Stimulated activated CD8-positive, alpha-beta memory T cell treated with anti-CD3 and anti-CD28 coated beads, Interleukin-4, amount 100 ng/mL, for 48 hours (primary cell): Measurements from ENCODE around the gene TMEM9.

Experiments
- DNase-seq: peaks from one replicate; pipeline ENCODE4 v3.0.0-alpha.2; 2020

Gene TMEM9

DNA sequence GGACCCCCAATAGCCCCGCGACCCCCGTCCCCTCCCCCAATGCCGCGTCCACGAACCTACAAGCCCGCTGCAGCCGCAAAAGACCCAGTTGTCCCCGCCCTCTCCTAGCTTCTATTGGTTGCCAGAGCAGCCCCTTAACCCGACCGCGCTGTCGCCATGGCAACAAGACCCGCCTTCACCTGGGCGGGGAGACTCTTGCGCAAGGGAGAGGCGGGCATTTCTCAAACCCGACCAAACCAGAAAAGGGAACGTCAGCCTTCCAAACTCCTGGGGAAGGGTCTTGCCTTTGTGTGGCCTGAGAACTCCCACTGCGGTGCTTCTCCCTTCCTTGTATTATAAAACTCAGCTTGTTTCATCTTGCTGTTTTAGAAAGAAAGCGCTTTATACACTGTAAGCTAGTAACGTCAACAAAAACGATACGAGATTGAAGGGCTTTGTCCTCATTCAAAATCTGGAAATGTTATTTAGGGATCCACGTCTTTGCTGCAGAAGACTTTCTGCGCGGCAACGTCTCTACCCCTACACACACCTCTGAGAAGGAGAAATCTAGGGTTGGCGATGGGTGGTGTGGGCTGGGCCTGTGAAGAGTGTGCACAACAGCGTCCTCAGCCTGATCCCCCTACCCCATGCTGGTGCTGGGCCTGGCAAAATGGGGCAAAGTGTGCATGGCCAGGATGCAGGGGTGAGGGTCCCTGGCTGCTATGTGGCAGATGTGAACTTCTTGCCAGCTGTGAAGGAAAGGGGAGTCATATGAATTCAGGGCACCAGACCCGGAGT lies at the start of gene TMEM9:
TMEM9 (minus strand) TSS at position 86 of the 777 bp plus-strand sequence. CDS start 551 bp downstream, outside the sequence.
- DNase-seq, result peak; percentile 100

DNA sequence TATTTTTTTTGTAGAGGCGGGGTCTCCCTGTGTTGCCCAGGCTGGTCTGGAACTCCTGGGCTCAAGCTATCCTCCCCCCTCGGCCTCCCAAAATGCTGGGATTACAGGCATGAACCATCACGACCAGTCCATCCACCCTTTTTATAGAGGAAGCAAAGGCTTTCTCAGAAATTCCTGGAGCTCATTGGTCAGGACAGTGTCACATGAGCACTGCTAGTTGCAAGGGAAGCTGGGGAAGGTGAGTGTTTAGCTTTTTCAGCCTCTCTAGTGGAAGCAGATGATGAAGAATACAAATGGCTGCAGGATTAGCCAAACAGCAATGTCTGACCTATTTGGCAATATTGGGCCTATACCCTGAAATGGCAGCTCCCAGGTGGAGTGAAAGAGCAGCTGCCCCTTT lies 44.3 kb upstream of the TMEM9 start:
- no peak for DNase-seq

DNA sequence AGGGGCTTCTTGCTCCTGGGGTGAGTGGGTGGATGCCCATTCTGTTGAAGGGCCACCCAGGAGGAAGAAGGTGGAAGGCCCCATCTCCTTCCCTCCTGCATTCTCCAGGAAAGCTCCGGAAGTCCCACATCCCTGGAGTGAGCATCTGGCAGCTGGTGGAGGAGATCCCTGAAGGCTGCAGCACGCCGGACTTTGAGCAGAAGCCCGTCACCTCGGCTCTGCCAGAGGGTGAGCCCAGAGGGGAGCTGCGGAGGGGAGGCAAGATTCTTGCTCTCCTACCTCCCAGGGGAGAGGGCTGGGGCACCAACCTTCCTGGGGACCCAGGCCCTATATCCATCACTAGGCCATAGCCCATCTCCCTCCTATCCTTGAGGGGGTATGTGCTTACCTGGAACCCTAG lies 39.8 kb upstream of the TMEM9 start:
- no peak for DNase-seq

DNA sequence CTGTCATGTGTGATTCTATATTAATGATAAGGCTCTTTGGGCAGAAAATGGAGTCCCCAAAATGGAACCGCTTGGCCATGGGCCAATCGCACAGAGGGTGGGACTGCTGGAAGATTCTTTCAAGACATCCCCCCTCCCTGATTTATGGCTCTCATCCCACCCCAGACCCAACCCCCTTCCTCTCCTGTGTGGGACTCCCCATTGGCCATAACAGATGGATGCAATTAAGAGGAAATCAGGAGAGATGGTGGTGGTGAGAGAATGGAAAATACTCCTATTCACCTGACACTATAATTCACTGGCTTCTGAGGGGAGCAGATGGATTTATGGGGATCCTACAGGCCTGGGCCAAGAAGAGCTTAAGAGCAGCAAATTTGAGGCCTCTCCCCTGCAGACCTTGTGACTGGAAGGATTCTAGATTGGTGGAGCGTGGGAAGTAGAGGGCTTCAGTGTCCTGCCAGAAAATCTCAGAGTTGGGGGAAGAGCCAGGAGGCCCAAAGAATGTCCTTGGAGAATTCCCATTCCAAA lies 38.1 kb upstream of the TMEM9 start:
- DNase-seq, result no peak

DNA sequence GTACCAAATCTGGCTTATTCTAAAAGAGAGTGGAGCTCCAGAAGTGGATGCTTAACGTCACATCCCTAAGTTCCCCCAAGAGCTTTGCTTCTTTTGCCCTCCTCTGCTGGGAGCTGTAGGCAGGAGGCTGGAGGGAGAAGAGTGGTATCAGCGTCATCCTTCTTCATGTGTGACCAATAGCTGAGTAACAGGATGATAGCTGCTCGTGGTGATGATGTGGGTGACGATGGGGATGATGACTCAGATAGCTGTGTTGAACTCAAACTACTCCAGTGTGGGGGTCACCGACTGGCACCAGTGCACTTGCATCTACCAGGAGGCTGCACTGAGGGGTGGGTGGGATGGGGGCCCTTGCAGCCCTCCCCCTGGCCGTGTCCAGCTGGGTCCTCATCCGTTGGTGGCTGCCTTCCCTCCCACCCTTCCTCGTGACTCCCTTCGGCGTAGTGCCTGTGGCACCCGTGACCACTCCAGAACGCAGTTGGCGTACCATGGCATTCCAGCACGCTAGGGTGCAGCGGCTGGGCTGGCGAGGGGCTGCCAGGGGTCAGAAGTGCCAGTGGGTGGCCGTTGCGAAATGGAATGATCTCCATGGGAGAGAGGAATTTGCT lies 37.5 kb upstream of the TMEM9 start:
- peak; percentile 68 for DNase-seq

DNA sequence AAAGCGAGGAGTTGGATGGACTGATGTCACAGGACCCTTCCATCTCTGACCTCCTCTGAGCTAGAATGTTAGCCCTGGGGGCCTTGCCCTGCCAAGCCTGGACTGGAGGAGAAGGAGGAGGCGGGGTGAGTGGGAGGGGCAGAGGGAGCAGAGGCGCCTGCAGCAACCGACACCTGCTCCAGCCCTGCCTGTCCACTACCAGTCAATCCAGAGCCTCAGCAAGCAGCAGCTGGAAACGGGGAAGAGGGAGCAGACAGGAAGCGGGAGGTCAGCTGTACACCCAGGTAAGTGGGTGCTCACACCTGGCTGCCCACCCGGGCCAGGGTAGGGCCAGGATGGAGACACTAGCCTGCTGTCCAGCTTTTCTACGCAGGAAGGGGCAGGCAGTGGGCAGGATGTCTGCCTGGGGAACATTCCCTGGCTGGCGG lies 36.4 kb upstream of the TMEM9 start, which contains the start of gene IGFN1:
IGFN1 (plus strand) TSS at position 201 of the 428 bp plus-strand sequence. CDS start 2,470 bp downstream, outside the sequence.
- no peak for DNase-seq

DNA sequence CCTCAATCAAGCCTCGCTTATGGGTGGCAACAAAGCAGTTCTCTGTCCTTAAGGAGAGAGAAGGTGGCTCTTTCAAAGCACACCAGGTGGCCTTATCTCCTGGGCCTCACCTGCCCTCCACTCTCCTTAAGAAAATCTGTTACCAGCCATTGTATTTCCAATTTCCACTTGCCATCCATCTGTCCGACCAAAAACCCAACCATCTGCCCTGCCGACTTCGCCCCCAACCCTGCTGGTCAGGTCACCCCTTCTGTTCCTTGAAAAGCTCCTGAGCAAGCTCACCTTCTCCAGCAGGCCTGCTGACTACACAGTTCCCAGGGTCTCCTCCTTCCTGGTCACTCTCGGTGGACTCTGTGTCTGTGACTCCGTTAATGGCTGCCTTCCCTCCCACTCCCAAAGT lies 35.7 kb upstream of the TMEM9 start:
- DNase-seq, result no peak

DNA sequence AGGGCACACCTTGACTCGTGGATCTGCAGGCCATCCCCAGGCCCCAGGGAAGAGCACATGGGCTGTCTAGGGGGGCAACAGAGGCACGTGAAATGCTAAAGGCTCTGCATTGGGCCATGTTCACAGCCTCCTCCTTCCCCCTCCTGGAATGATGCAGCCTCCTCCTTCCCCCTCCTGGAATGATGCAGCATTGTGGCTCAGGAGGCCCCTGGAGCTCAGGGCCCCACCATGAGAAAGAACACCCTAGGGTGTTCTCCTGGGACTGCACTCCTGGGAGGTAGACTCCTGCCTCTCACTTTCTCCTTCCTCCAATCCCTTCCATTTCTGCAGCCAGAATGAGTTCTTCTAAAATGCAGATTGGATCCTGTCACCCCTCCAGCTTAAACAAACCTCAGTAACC lies 34.8 kb upstream of the TMEM9 start:
- DNase-seq, result no peak

DNA sequence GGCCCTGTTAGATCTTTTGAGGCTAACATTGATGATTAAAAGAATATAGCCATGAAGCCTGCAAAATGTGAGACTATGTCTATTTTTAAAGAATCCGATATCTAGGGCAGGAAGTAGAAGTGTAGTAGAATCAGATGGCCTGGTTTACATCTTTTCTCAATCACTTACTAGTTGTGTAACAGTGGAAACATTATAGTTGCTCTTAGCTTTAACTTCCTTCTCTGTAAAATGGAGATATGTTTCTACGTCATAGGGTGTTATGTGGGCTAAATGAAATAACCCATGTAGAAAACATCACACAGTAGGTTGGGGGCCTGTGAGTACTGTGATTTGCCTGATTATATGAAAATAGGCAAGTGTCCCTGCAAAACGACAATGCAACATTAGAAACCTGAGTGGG lies 31.9 kb upstream of the TMEM9 start:
- DNase-seq, result no peak

DNA sequence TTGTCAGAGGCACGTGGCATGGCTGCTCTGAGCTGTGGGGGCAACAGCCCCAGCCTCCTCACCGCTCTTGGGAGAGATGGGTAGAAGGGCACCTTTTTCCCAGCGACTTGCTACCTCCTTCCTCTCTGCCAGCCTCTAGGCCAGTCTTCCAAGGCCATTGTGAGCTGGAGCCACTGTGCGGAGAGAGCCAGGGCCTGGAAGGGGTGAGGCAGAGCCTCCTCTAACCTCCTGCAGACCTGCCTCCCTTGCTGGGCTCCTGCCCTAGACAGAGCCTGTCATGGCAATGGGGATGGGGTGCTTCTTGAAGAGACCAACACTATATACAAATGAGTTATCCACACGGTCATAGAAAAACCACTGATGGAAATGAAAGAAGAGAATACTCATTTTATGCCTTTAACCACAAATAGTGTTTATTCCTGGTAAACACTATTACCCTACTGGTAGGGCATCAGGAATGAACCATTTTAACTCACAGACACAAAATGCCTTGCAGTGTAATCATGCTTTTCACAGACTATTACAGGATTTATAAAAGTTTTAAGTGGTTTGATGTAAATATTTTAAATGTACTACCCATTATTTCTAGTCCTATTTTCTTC lies 31.4 kb upstream of the TMEM9 start:
- no peak for DNase-seq

DNA sequence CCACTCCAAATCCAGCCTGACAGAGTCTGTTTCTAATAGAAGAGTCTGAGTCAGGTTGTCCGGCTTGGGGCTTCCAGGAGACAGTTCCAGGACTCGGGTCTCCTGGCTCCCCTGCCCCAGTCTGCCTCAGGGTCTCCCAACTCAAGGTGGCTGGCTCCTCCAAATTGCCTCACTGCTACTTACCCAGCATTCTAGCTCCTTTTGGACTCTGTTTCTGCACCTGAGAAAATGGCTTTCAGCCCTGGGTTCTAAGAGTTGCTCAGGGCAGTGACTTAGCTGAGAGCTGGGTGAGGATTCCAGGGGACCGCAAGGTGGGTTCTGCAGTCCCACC lies 30.8 kb upstream of the TMEM9 start:
- no peak for DNase-seq

DNA sequence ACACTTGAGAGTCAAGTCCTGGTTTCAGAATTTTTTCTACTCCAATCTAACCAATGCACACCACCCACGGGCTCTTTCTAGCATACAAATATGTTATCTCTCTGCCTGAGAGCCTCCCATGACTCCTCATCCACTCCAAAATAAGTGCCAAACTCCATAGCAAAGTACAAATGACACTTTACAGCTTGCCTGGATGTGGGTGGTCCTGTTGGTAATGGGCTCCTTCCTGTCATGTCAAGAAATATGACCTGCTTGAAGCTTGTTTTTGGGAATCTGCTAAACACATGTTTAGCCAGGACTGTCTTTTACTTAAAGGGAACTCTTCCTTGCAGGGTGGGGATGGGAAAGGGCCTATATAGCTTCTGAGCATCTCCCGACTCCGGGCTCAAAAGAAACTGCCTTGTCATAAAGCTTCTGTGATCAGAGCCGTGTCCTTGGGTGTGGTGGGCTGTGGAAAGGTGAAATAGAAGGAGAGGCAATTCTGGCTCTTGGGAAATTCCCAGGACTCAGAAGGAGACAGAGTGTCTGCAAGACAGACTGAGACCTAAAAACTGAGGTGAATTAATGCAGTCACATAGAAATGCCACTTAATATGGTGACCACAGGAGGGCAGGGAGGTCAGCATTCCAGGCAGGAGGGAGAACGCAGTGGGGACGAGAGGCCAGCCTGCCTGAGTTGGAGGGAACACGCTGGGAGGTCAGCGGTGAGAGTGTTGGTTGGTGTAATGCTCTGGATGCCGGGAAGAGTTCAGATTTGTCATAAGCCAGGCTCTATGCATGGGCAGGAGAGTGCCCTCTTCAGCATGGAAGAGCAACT lies 30.2 kb upstream of the TMEM9 start:
- DNase-seq, result no peak

DNA sequence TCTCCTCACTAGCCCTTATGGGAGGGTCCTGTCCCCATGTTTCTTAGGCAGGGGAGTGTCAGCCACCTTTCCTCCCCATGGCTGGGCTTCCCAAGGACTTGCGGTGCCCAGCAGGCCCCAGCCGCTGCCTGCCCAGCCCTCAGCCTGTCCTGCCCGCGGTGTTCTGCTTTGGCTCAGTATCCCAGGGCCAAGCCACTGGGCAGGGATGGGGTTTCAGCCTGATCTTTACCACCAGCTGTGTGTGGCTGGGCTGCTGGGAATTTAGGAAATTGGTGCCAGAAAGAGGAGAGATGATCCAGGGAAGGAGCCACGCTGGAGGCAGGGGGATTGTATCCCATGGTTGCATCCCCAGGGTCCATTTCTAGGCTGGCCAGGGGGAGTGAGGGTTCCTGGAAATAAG lies 29.5 kb upstream of the TMEM9 start:
- DNase-seq, result no peak

DNA sequence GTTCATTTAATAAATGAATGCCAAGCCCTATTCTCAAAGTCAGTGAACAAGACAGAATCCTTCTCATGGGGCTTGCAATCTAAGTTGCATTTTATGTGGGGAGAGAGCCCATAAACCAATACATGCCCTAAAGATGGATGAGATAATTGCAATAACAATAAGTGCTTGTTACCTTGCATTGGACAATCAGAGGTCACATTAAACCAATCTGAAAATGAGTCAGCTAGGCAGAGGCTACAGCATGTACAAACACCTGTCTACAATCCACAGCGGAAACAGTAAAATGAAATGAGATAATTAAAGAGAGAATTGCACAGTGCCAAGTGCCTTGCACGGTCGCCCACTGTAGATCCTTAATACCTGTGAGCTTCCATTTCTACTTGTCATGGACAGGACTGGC lies 28.9 kb upstream of the TMEM9 start:
- DNase-seq, result no peak

DNA sequence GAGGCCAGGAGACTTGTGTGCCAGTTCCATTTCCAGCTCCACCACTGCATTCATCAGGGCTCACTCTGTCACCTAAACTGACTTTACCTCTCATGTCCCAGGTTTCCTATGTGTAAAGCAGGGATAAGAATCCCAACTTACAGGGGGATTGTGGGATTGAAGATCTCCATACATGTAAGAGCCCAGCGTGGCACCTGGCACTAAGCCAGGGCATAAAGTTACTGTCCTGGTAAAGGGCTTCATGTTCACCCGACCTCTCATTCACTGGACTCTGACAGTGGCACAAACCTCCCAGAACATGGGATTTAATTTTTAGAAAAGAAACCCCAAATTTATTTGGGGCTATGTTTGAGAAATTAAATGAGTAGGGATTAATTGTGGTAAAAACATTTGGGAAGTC lies 27.5 kb upstream of the TMEM9 start:
- DNase-seq, result no peak

DNA sequence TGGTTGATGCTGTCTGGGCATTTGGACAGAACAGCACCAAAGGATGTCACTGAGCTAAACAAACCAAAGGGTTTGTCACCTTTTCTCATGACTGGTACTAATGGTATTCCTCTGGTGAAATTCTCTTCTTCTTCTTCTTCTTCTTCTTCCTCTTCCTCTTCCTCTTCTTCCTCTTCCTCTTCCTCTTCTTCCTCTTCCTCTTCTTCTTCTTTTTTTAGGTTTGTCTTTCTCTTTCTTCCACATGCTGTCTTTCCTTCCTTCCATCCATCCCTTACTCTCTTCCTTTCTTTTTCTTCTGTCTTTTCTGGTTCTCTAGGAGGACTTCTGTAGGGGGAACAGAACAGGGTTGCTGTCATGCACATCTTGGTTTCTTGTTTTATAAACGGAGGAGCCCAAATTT lies 27.0 kb upstream of the TMEM9 start:
- DNase-seq, result no peak

DNA sequence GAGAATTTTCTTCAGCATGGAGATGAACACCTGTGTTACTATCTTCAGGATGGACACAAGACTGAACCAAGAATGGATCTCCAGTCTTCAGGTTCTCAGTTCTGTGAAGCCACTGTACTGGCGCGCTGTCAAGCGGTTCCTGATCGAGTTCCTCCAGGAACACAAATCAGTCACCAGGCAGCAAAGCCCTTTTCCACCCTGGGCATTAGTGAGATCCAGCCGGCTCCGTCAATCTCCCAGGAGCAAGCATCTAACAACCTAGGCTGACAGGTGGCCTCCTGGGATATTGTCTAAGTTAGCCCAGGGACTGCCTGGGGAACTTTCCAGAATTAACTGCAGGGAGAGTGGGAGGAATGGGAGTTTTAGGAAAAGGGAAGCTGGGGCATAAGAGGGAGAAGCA lies 26.6 kb upstream of the TMEM9 start:
- DNase-seq, result no peak

DNA sequence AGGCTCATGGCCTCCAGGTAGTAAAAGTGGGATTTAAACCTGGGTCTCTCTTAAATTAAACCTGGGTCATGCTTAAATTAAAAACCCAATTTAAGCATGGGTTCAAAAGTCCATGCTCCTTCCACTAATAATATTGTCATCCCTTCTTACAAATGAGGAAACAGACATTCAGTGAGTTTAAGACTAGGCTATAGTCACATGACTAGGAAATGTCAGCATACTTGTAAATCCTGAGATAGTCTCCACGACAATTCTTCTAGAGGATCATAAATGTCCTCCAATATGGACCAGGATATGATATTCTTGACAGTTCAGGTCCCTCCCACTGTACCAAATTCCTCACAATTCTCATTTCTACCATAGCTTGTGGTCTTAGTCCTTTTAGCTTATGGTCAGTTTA lies 25.9 kb upstream of the TMEM9 start:
- DNase-seq, result no peak

DNA sequence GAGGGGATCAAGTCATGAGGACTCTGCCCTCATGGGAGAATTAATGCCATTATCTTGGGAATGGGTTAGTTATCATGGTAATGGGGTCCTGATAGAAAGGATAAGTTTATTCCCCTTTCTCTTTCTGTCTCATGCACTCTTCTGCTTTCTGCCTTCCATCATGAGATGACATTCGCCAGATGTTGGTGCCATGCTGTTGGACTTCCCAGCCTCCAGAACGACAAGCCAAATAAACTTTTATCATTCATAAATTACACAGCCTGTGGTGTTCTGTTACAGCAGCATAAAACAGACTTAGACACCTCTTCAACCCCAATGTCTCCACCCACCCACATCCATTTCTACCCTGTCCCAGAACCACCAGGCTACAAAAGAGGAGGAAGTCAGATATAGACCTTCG lies 24.4 kb upstream of the TMEM9 start:
- DNase-seq, result no peak

DNA sequence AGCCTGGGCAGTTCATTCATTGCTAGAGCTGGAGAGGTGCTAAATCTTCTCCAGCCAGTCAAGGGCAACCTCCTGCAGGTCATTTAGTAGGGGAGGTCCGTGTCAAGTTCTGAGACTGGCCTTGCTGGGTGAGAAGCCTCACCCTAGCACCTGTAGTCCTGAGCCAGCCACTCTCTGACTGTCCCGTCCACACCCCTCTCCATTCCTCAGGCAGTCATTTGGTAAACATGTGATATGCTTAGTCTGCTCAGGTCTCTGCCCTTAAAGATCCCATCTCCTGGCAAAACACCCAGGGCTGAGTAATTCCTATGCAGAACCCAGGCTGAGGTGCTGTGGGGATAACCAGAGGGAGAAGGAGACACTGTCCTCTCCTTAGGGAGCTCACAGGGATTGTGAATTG lies 22.7 kb upstream of the TMEM9 start:
- DNase-seq, result no peak

DNA sequence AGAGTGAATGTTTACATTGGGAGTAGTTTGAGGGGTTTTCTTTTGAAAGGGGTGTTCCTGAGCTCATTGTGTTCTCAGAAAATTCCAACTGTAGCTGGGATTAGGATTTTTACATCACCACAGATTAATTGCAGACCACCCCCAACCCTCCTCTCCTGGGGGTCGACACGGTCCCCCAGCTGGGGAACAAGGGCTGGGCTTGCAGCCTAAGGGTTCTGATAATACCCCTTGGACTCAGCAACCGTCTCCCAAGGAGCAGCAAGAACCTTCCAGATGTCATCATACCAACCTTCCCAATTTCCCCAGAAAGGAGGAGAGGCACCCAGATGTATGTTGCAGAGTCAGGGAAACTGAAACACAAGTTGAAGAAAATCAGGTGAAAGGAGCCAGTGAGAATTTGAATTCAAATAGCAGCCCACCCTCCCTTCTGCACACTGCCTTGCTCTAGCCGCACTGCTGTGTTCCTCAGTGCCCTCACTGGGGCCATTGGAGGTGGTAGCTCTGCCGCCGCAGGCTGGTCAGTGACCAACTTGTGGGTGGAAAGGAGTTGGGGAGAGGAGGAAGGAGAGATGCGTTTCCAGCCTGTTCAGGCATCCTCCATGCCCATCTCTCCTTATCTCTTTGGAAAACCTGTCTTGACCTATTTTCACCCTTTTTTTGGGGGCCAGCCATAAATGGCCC lies 21.7 kb upstream of the TMEM9 start:
- no peak for DNase-seq

DNA sequence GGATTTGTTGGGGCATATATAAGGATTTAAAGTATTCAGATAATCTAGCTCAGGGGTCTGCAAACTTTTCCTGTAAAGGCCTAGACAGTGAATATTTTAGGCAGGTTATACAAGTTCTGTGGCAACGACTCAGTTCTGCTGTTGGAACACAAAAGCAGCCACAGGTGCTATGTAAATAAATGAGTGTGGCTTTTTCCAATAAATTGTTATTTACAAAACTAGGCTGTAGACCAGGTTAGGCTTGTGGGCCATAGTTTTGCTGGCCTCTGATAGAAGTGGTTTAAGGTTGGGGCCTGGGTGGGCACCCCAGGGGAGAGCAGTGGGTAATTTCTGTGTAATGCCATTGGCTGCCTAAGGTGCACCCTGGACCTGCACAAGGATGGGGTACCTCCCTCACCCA lies 19.5 kb upstream of the TMEM9 start:
- no peak for DNase-seq
